Panc1 (cell line): ENCODE data around the gene BRD3. TPM values are rescaled to one million over a fixed set of nuclear protein-coding genes. Genes with fewer than 3 reads are reported as not detected.

ENCODE experiments used
- ATAC-seq: fragments of 200-7000 bp; cut with Tn5 transposase; 2 replicates; pipeline ENCODE4 v1.9.1; 2020; ENCODE audit warnings: mild to moderate bottlenecking, moderate library complexity
- BruUV-seq: library from RNA; stranded (reverse); fragments of 400-500 nt; replicated peaks from 2 replicates; lab custom pipeline; 2021; lab: Mats Ljungman, UMichigan
- CTCF ChIA-PET: fragments of 300-600 bp; sonication (Branson Sonifier 250); formaldehyde crosslinking; loops from one replicate; lab custom pipeline; 2022; ENCODE audit warnings: antibody characterized with exemption; lab: Charles Lee
- POLR2A ChIA-PET: fragments of 300-600 bp; sonication (Branson Sonifier 250); formaldehyde crosslinking; loops from one replicate; lab custom pipeline; 2022; ENCODE audit warnings: antibody characterized with exemption; lab: Charles Lee
- DNase-seq: peaks from one replicate; pipeline ENCODE4 v3.0.0-alpha.2; 2010; ENCODE audit warnings: low read depth, low spot score
- H3K27ac ChIP-seq: 2 replicates; pipeline ENCODE4 v1.5.1; 2011; ENCODE audit warnings: mild to moderate bottlenecking, low read length, inconsistent platforms
- H3K27me3 ChIP-seq: fragments of 200-500 bp; sonication (Bioruptor generic); 2 replicates; pipeline ENCODE4 v1.6.0; 2014; ENCODE audit warnings: low read length, inconsistent platforms; ENCODE audit not compliant: control insufficient read depth, insufficient read depth
- H3K36me3 ChIP-seq: fragments of 200-500 bp; sonication (Bioruptor generic); 2 replicates; pipeline ENCODE4 v1.5.1; 2014; ENCODE audit warnings: inconsistent platforms, mild to moderate bottlenecking, low read length, moderate library complexity; ENCODE audit not compliant: control insufficient read depth, insufficient read depth
- H3K4me1 ChIP-seq: 2 replicates; pipeline ENCODE4 v1.5.1; 2011; ENCODE audit warnings: inconsistent platforms, mild to moderate bottlenecking, low read length, moderate library complexity; ENCODE audit not compliant: control insufficient read depth, insufficient read depth
- H3K4me3 ChIP-seq, 2 experiments: 2 replicates each; pipeline ENCODE4 v1.5.1; 2011 to 2012; ENCODE audit warnings: low read depth in 2 of 2, low read length in 2 of 2, mild to moderate bottlenecking in 2 of 2, inconsistent platforms in 1 of 2, moderate library complexity in 1 of 2
- H3K9me3 ChIP-seq: fragments of 200-500 bp; sonication (Bioruptor generic); 2 replicates; pipeline ENCODE4 v1.5.1; 2014; ENCODE audit warnings: low read depth, mild to moderate bottlenecking, inconsistent platforms, low read length, moderate library complexity; ENCODE audit not compliant: control insufficient read depth, insufficient read depth
- CTCF ChIP-seq: fragments of 450-650 bp; IDR thresholded peaks from 2 replicates; pipeline ENCODE4 v1.5.1; 2017; ENCODE audit warnings: mild to moderate bottlenecking
- POLR2AphosphoS5 ChIP-seq: IDR thresholded peaks from 2 replicates; pipeline ENCODE4 v1.6.1; 2012; ENCODE audit warnings: mild to moderate bottlenecking, low read depth, low read length, moderate library complexity
- REST ChIP-seq, 2 experiments: IDR thresholded peaks; 2 replicates each; pipeline ENCODE4 v1.6.1; 2011 to 2012; ENCODE audit warnings: low read depth in 2 of 2, control low read depth in 1 of 2, low read length in 1 of 2, mild to moderate bottlenecking in 1 of 2, moderate library complexity in 1 of 2; ENCODE audit not compliant: insufficient read depth in 1 of 2
- SIN3A ChIP-seq: IDR thresholded peaks from 2 replicates; pipeline ENCODE4 v1.6.1; 2012; ENCODE audit warnings: low read depth, mild to moderate bottlenecking, low read length, moderate library complexity, borderline replicate concordance; ENCODE audit not compliant: insufficient read depth
- in situ Hi-C: cut with HindIII; loops from 2 replicates; pipeline ENCODE4 v1.10.0; 2016; ENCODE audit warnings: low sequenced_read_pairs, low pct_unique_long_range_greater_than_20kb
- intact Hi-C: fragments of 100-400 bp; cut with micrococcal nuclease; formaldehyde crosslinking; loops from one replicate; pipeline ENCODE4 v1.10.0; 2022; ENCODE audit not compliant: unreplicated experiment
- total RNA-seq: library from RNA; stranded (reverse); gene quantifications from one replicate; pipeline ENCODE4 v1.2.1, GENCODE V29; 2021; ENCODE audit not compliant: unreplicated experiment

BRD3 gene
- total RNA-seq, 1 experiment from 2014 or later: 27.6 TPM

GRCh38 chr9:133992780-133993634, 74.8 kb downstream of the BRD3 start:
- in situ Hi-C loops (no loop called here), intact Hi-C loops (no loop called here)
- ChIA-PET POLR2A (interaction anchor here (0.6 kb wide), 1 partner anchor 105 kb away, joined by 3 read pairs; no protein-coding TSS in a partner anchor), CTCF (interaction anchor here (0.7 to 2.3 kb wide), 4 partner anchors 63 to 263 kb away, joined by 3 to 16 read pairs (median 7); no protein-coding TSS in a partner anchor)
- no peaks in the 10 kb centered on the region for H3K27me3 ChIP-seq
- no TSS peak for BruUV-seq
- H3K9me3 ChIP-seq: no peaks in the 10 kb centered on the region
- ATAC-seq (peak; percentile 78), DNase-seq (no peak)
- TF ChIP-seq CTCF (peak; percentile 75), REST (IDR thresholded peaks at IDR 0.05; ENCODE audit: insufficient read depth in 1 of 2, low read depth in 2 of 2, low read length in 1 of 2) (no peak)
- no peaks in the 10 kb centered on the region for H3K36me3 ChIP-seq
- H3K4me3 ChIP-seq: peak overlapping the region; percentile 66 to 77
- H3K4me1 ChIP-seq: peaks cover 14% of the 10 kb centered on the region
- H3K27ac ChIP-seq: peak overlapping the region; percentile 86

GRCh38 chr9:133991964-133992779, 75.7 kb downstream of the BRD3 start, which contains the start of gene VAV2:
TSS of gene VAV2 (minus strand) at chr9:133992324. CDS start at chr9:133992278, 46 bp downstream.
- ChIA-PET POLR2A (no interaction called here), CTCF (no interaction called here)
- Histone ChIP-seq H3K27me3 (no peaks in the 10 kb centered on the region), H3K4me3 (peak within 1 kb of the TSS; percentile 66 to 77), H3K9me3 (no peaks in the 10 kb centered on the region), H3K36me3 (no peaks in the 10 kb centered on the region), H3K27ac (peak within 1 kb of the TSS; percentile 86), H3K4me1 (peaks cover 14% of the 10 kb centered on the region)
- BruUV-seq: no TSS peak
- intact Hi-C loops (no loop called here), in situ Hi-C loops (no loop called here)
- ATAC-seq (peak; percentile 76), DNase-seq (no peak)
- TF ChIP-seq REST (IDR thresholded peaks at IDR 0.05; ENCODE audit: insufficient read depth in 1 of 2, low read depth in 2 of 2, low read length in 1 of 2) (no peak), POLR2AphosphoS5 (no peak), CTCF (no peak), SIN3A (peak; percentile 35; the same call in 1 of the 2 replicates)
